HG03354 (cell line): ENCODE measurements around the gene UGT8.
"Not testable (repeated sequence)": the region's sequence is repeated elsewhere in the genome, so short reads cannot be mapped to it uniquely, and the experiment has no call there.

Experiments used
- ATAC-seq: cut with Tn5 transposase; IDR thresholded peaks from one replicate; pipeline ENCODE4 v1.9.1; 2021; ENCODE audit warnings: mild to moderate bottlenecking; ENCODE audit not compliant: unreplicated experiment, poor library complexity, severe bottlenecking

The UGT8 gene

GRCh38 chr4:114603497-114603896 lies 4.9 kb downstream of the UGT8 start:
- peak; percentile 87 for ATAC-seq

- ATAC-seq = no peak
Measured at GRCh38 chr4:114606245-114606644, 7.6 kb downstream of the UGT8 start.

- ATAC-seq = no peak
Measured at GRCh38 chr4:114607056-114607455, 8.4 kb downstream of the UGT8 start.

GRCh38 chr4:114613560-114613959 lies 15.0 kb downstream of the UGT8 start:
- no peak for ATAC-seq

GRCh38 chr4:114615435-114615834 lies 16.8 kb downstream of the UGT8 start:
- peak; percentile 89 for ATAC-seq

- ATAC-seq = not testable (repeated sequence)
Measured at GRCh38 chr4:114616036-114616435, 17.4 kb downstream of the UGT8 start.

- ATAC-seq = no peak
Measured at GRCh38 chr4:114626196-114626595, 27.6 kb downstream of the UGT8 start.

- ATAC-seq = no peak
Measured at GRCh38 chr4:114636192-114636935, 37.8 kb downstream of the UGT8 start.

GRCh38 chr4:114642173-114642780 lies 43.7 kb downstream of the UGT8 start:
- ATAC-seq = no peak

GRCh38 chr4:114649908-114650307 lies 51.3 kb downstream of the UGT8 start:
- ATAC-seq = no peak

GRCh38 chr4:114653675-114654074 lies 55.1 kb downstream of the UGT8 start:
- no peak for ATAC-seq

GRCh38 chr4:114654592-114654991 lies 56.0 kb downstream of the UGT8 start:
- no peak for ATAC-seq

- no peak for ATAC-seq
Measured at GRCh38 chr4:114658179-114658578, 59.6 kb downstream of the UGT8 start.

GRCh38 chr4:114658776-114659175 lies 60.2 kb downstream of the UGT8 start:
- no peak for ATAC-seq

GRCh38 chr4:114659386-114660008 lies 60.9 kb downstream of the UGT8 start:
- peak; percentile 96 for ATAC-seq

- no peak for ATAC-seq
Measured at GRCh38 chr4:114663083-114663482, 64.5 kb downstream of the UGT8 start.

GRCh38 chr4:114668577-114668976 lies 70.0 kb downstream of the UGT8 start:
- no peak for ATAC-seq

GRCh38 chr4:114670733-114671132 lies 72.1 kb downstream of the UGT8 start:
- not testable (repeated sequence) for ATAC-seq

- no peak for ATAC-seq
Measured at GRCh38 chr4:114673306-114673705, 74.7 kb downstream of the UGT8 start.

- no peak for ATAC-seq
Measured at GRCh38 chr4:114674080-114674479, 75.5 kb downstream of the UGT8 start.

- ATAC-seq = no peak
Measured at GRCh38 chr4:114677346-114677979, 78.9 kb downstream of the UGT8 start.
